ENCODE results near the gene ARHGEF3.

ARHGEF3 gene

GRCh38 chr3:56822501-56822900 lies 20.8 kb upstream of the ARHGEF3 start:
- no peak for DNase-seq

- no peak for DNase-seq
Observed at GRCh38 chr3:56819016-56819809, 17.5 kb upstream of the ARHGEF3 start.

GRCh38 chr3:56818156-56818985 lies 16.6 kb upstream of the ARHGEF3 start:
- no peak for DNase-seq

- DNase-seq, result no peak
Observed at GRCh38 chr3:56817646-56818045, 15.9 kb upstream of the ARHGEF3 start.

- DNase-seq, result no peak
Observed at GRCh38 chr3:56816061-56816460, 14.3 kb upstream of the ARHGEF3 start.

- no peak for DNase-seq
Observed at GRCh38 chr3:56815589-56815988, 13.8 kb upstream of the ARHGEF3 start.

- DNase-seq, result no peak
Observed at GRCh38 chr3:56813653-56813960, 11.9 kb upstream of the ARHGEF3 start.

GRCh38 chr3:56812754-56813652 lies 11.3 kb upstream of the ARHGEF3 start:
- DNase-seq, result no peak

GRCh38 chr3:56811546-56812202 lies 9.9 kb upstream of the ARHGEF3 start:
- DNase-seq, result no peak

GRCh38 chr3:56810577-56811545 lies 9.1 kb upstream of the ARHGEF3 start:
- no peak for DNase-seq

GRCh38 chr3:56806407-56806806 lies 4.7 kb upstream of the ARHGEF3 start:
- DNase-seq, result no peak

GRCh38 chr3:56802790-56803189 lies 1.0 kb upstream of the ARHGEF3 start:
- DNase-seq, result no peak

GRCh38 chr3:56802378-56802745 lies 613 bp upstream of the ARHGEF3 start:
- peak; percentile 43 for DNase-seq

- peak; percentile 65 for DNase-seq
Observed at GRCh38 chr3:56800832-56801661, 702 bp downstream of the ARHGEF3 start.

GRCh38 chr3:56800130-56800831 lies 1.5 kb downstream of the ARHGEF3 start:
- DNase-seq, result peak; percentile 83

- DNase-seq, result peak; percentile 52
Observed at GRCh38 chr3:56799251-56799882, 2.4 kb downstream of the ARHGEF3 start.

GRCh38 chr3:56796996-56797395 lies 4.8 kb downstream of the ARHGEF3 start:
- no peak for DNase-seq

GRCh38 chr3:56796202-56796601 lies 5.5 kb downstream of the ARHGEF3 start:
- peak; percentile 52 for DNase-seq

GRCh38 chr3:56795829-56796185 lies 5.9 kb downstream of the ARHGEF3 start:
- DNase-seq, result peak; percentile 28
